ENCODE data around the gene DECR2. TPM values are rescaled to one million over a fixed set of nuclear protein-coding genes. Genes with fewer than 3 reads are reported as not detected.
A peak's percentile ranks its signal among the peaks of the same experiment; 100 is the strongest.

DECR2 gene
- total RNA-seq, 1 donor from 2014 or later, result 6.7 TPM

DNA sequence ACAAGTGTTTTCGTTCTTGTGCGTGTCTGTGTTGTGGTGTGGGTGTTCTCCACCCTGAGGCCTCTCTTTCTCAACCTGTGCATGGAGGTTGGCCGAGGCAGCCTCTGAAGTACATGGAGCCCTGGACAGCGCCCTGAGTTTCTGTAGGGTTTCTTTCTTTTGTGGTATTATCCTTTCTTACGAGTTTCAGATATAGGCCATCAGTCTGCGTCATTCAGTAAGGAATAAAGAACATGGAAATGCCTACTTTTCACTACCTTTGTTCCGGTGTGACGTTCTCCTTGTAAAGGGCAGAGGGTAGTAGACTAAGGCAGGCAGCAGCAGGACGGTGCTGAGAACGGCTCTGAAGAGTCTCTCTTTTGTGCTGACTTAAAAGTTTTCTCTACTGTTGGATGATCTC, 42.3 kb downstream of the DECR2 start:
- intact Hi-C loops (cut with micrococcal nuclease), result no loop called here
- H3K27ac Mint-ChIP-seq, result no peak overlapping the region
- TF ChIP-seq, protein P1, sequence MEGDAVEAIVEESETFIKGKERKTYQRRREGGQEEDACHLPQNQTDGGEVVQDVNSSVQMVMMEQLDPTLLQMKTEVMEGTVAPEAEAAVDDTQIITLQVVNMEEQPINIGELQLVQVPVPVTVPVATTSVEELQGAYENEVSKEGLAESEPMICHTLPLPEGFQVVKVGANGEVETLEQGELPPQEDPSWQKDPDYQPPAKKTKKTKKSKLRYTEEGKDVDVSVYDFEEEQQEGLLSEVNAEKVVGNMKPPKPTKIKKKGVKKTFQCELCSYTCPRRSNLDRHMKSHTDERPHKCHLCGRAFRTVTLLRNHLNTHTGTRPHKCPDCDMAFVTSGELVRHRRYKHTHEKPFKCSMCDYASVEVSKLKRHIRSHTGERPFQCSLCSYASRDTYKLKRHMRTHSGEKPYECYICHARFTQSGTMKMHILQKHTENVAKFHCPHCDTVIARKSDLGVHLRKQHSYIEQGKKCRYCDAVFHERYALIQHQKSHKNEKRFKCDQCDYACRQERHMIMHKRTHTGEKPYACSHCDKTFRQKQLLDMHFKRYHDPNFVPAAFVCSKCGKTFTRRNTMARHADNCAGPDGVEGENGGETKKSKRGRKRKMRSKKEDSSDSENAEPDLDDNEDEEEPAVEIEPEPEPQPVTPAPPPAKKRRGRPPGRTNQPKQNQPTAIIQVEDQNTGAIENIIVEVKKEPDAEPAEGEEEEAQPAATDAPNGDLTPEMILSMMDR (IDR thresholded peaks at IDR 0.05), result no peak
- no peaks in the 10 kb centered on the region for H3K27me3 Mint-ChIP-seq
- peaks cover 14% of the 10 kb centered on the region for H3K36me3 Mint-ChIP-seq (ENCODE audit: low read depth)
- no peak for ATAC-seq (ENCODE audit: low read depth)
- CTCF ChIA-PET, result no interaction called here
- no peaks in the 10 kb centered on the region for H3K9me3 Mint-ChIP-seq
- POLR2A ChIA-PET, result no interaction called here
- DNase-seq, result no peak
- no peak overlapping the region for H3K4me3 Mint-ChIP-seq
- peaks cover 19% of the 10 kb centered on the region for H3K4me1 Mint-ChIP-seq

DNA sequence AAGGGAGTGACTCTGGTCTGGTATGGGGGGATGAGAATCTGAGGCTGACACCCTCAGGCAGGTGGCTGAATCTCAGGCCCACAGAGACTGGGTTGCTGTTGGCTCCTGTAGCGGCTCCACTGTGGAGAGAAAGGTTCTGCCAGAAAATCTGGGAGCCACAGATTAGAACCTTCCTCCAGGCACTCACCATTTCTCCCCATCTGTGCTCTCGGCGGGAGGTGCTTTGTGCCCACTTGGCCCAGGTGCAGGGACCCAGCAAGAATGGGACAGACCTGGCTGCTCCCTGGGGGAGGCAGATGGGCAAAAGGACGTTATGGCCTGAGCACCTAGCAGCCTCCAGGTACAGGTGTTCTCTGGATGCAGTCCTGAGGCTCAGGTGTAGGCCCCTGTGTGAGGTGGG, 43.9 kb downstream of the DECR2 start:
- intact Hi-C loops (cut with micrococcal nuclease), result no loop called here
- peaks cover 9% of the 10 kb centered on the region for H3K36me3 Mint-ChIP-seq (ENCODE audit: low read depth)
- no peaks in the 10 kb centered on the region for H3K9me3 Mint-ChIP-seq
- TF ChIP-seq, protein P1 (IDR thresholded peaks at IDR 0.05), result no peak
- no peak overlapping the region for H3K4me3 Mint-ChIP-seq
- DNase-seq, result no peak
- POLR2A ChIA-PET, result no interaction called here
- ATAC-seq (ENCODE audit: low read depth), result no peak
- CTCF ChIA-PET, result no interaction called here
- H3K27ac Mint-ChIP-seq, result no peak overlapping the region
- H3K4me1 Mint-ChIP-seq, result peaks cover 25% of the 10 kb centered on the region
- H3K27me3 Mint-ChIP-seq, result no peaks in the 10 kb centered on the region

DNA sequence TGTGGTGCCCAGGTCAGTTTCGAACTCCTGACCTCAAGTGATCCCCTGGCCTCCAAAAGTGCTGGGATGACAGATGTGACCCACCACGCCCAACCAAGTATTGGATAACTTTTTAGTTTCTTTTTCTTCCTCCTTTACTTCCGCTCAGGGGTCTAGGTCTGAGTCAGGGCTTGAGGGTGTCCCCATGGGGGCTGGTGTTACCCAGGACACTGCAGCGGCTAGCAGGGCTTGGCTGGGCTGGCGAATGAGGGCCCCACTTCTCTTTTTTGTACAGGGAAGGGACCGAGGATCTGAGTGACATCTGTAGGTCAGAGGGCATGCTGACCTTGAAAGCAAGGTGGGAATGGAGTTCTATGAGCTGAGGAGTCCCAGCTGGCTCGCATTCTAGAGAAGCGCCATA, 48.7 kb downstream of the DECR2 start:
- Mint-ChIP-seq H3K36me3 (ENCODE audit: low read depth) (no peaks in the 10 kb centered on the region), H3K27me3 (no peaks in the 10 kb centered on the region), H3K4me1 (peaks cover 8% of the 10 kb centered on the region), H3K9me3 (no peaks in the 10 kb centered on the region), H3K27ac (no peak overlapping the region), H3K4me3 (no peak overlapping the region)
- DNase-seq (no peak), ATAC-seq (ENCODE audit: low read depth) (peak; percentile 45)
- CTCF ChIA-PET, result no interaction called here
- intact Hi-C loops (cut with micrococcal nuclease), result no loop called here
- POLR2A ChIA-PET, result no interaction called here
- TF ChIP-seq, protein P1 (IDR thresholded peaks at IDR 0.05), result no peak

DNA sequence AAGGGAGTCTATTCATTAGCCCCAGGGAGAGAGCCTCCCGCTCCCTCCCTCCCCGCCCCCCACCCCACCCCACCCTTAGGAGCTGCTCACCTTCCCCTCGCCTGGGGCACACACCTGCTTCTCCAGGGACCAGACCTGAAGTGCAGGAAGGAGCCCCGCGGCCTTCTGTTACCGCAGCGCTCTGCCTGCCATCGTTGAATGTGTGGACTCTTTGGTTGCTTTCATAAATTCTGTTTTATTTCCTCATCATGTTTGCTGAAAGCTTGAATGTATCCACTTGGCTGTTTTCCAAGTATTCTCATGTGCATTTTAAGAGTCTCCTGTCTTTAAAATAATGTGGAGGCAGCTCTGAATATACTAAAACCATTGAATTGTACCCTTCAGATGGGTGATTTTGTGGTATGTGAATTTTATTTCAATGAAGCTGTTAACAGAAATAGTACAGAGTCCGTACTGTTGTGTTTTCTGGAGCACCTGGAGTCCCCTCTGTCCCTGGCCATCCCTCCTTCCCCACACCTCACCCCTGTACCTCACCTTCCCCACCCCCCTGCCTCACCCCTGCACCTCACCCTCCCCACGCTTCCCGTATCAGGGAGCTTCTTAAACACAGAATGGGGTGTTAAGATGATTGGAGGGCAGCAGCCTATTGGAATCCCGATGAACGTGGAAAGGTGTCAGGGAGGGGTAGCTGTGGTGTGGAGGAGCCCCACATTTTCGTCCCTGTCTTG, 49.3 kb downstream of the DECR2 start:
- Mint-ChIP-seq H3K27ac (no peak overlapping the region), H3K27me3 (no peaks in the 10 kb centered on the region), H3K4me1 (peaks cover 8% of the 10 kb centered on the region), H3K36me3 (ENCODE audit: low read depth) (no peaks in the 10 kb centered on the region), H3K4me3 (no peak overlapping the region), H3K9me3 (no peaks in the 10 kb centered on the region)
- DNase-seq (no peak), ATAC-seq (ENCODE audit: low read depth) (no peak)
- TF ChIP-seq, protein P1 (IDR thresholded peaks at IDR 0.05), result no peak
- intact Hi-C loops (cut with micrococcal nuclease), result no loop called here
- CTCF ChIA-PET, result no interaction called here
- POLR2A ChIA-PET, result interaction anchor here (0.6 kb wide), 1 partner anchor 25 kb away, joined by 3 read pairs; no protein-coding TSS in a partner anchor

DNA sequence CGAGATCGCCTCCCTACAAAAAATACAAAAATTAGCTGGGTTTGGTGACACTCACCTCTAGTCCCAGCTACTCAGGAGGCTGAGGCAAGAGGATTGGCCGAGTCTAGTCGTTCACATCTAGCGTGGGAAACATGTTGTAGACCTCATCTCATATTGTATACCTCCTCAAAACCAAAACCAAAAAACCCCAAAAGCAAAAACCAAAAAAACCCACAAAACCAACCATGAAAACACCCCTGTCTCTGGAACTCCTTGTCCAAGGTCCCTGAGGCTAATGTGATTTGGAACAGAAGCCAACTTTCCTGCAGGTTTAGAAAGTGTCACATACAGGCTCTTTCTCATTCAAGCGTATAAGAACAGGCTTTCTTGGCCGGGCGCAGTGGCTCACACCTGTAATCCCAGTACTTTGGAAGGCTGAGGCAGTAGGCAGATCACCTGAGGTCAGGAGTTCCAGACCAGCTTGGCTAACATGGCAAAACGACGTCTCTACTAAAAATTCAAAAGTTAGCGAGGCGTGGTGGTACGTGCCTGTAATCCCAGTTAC, 52.8 kb downstream of the DECR2 start:
- intact Hi-C loops (cut with micrococcal nuclease), result no loop called here
- H3K27ac Mint-ChIP-seq, result no peak overlapping the region
- ChIA-PET POLR2A (interaction anchor here (0.6 kb wide), 1 partner anchor 1489 kb away, joined by 3 read pairs; no protein-coding TSS in a partner anchor), CTCF (no interaction called here)
- peaks cover 8% of the 10 kb centered on the region for H3K4me1 Mint-ChIP-seq
- TF ChIP-seq, protein P1 (IDR thresholded peaks at IDR 0.05), result no peak
- no peaks in the 10 kb centered on the region for H3K27me3 Mint-ChIP-seq
- no peak for ATAC-seq (ENCODE audit: low read depth)
- H3K4me3 Mint-ChIP-seq, result no peak overlapping the region
- DNase-seq, result no peak
- peaks cover 2% of the 10 kb centered on the region for H3K36me3 Mint-ChIP-seq (ENCODE audit: low read depth)
- no peaks in the 10 kb centered on the region for H3K9me3 Mint-ChIP-seq
